ENCODE measurements around the gene ZCCHC7.
"Not testable (repeated sequence)": the region's sequence is repeated elsewhere in the genome, so short reads cannot be mapped to it uniquely, and the experiment has no call there.

The ZCCHC7 gene

GRCh38 chr9:37179576-37179975 lies 59.2 kb downstream of the ZCCHC7 start:
- no peak for DNase-seq

GRCh38 chr9:37180138-37180537 lies 59.8 kb downstream of the ZCCHC7 start:
- no peak for DNase-seq

GRCh38 chr9:37182718-37183117 lies 62.3 kb downstream of the ZCCHC7 start:
- no peak for DNase-seq

- no peak for DNase-seq
Measured at GRCh38 chr9:37184905-37185867, 64.8 kb downstream of the ZCCHC7 start.

GRCh38 chr9:37187292-37187691 lies 66.9 kb downstream of the ZCCHC7 start:
- DNase-seq: peak; percentile 11

- peak; percentile 81 for DNase-seq
Measured at GRCh38 chr9:37187713-37188439, 67.5 kb downstream of the ZCCHC7 start.

- DNase-seq: not testable (repeated sequence)
Measured at GRCh38 chr9:37190739-37191138, 70.4 kb downstream of the ZCCHC7 start.

- no peak for DNase-seq
Measured at GRCh38 chr9:37191403-37192089, 71.2 kb downstream of the ZCCHC7 start.

GRCh38 chr9:37192803-37193202 lies 72.4 kb downstream of the ZCCHC7 start:
- DNase-seq: no peak

GRCh38 chr9:37197158-37198038 lies 77.0 kb downstream of the ZCCHC7 start:
- DNase-seq: peak; percentile 96

- peak; percentile 76 for DNase-seq
Measured at GRCh38 chr9:37198039-37198729, 77.8 kb downstream of the ZCCHC7 start.

GRCh38 chr9:37198831-37199230 lies 78.5 kb downstream of the ZCCHC7 start:
- DNase-seq: no peak

GRCh38 chr9:37200433-37201005 lies 80.1 kb downstream of the ZCCHC7 start:
- DNase-seq: peak; percentile 38

GRCh38 chr9:37201581-37201980 lies 81.2 kb downstream of the ZCCHC7 start:
- DNase-seq: no peak

GRCh38 chr9:37202091-37202490 lies 81.7 kb downstream of the ZCCHC7 start:
- no peak for DNase-seq

GRCh38 chr9:37203456-37203855 lies 83.1 kb downstream of the ZCCHC7 start:
- not testable (repeated sequence) for DNase-seq

GRCh38 chr9:37206121-37206620 lies 85.8 kb downstream of the ZCCHC7 start:
- no peak for DNase-seq

GRCh38 chr9:37209431-37210386 lies 89.3 kb downstream of the ZCCHC7 start:
- DNase-seq: peak; percentile 53

- DNase-seq: peak; percentile 41
Measured at GRCh38 chr9:37210737-37211523, 90.6 kb downstream of the ZCCHC7 start.
